Caco-2 (cell line): Measurements from ENCODE around the gene KLHL34. TPM values are rescaled to one million over a fixed set of nuclear protein-coding genes. Genes with fewer than 3 reads are reported as not detected.

Experiments used
- BruUV-seq: library from RNA; stranded (reverse); fragments of 400-500 nt; replicated peaks from 2 replicates; lab custom pipeline; 2021; lab: Mats Ljungman, UMichigan
- CTCF ChIA-PET: fragments of 300-600 bp; sonication (Branson Sonifier 250); formaldehyde crosslinking; loops from one replicate; lab custom pipeline; 2022; ENCODE audit warnings: antibody characterized with exemption; lab: Charles Lee
- POLR2A ChIA-PET: fragments of 300-600 bp; sonication (Branson Sonifier 250); formaldehyde crosslinking; loops from one replicate; lab custom pipeline; 2022; ENCODE audit warnings: antibody characterized with exemption; lab: Charles Lee
- DNase-seq, 2 experiments: peaks; one replicate each; pipeline versions ENCODE4 v3.0.0 to v3.0.0-alpha.2; 2020 to 2022
- H3K27me3 ChIP-seq: replicated peaks from 2 replicates; pipeline ENCODE4 v1.6.0; 2011; ENCODE audit warnings: low read length; ENCODE audit not compliant: control insufficient read depth, insufficient read depth
- H3K36me3 ChIP-seq: 2 replicates; pipeline ENCODE4 v1.5.1; 2011; ENCODE audit warnings: low read length; ENCODE audit not compliant: control insufficient read depth, insufficient read depth
- H3K4me1 ChIP-seq: fragments of 250-450 bp; sonication (Bioruptor Pico); 2 replicates; pipeline ENCODE4 v1.5.1; 2020; ENCODE audit warnings: mild to moderate bottlenecking
- H3K4me3 ChIP-seq: 2 replicates; pipeline ENCODE4 v1.5.1; 2011; ENCODE audit warnings: low read depth, mild to moderate bottlenecking, control low read depth, low read length
- H3K9me3 ChIP-seq: fragments of 250-450 bp; sonication (Bioruptor Pico); 2 replicates; pipeline ENCODE4 v1.5.1; 2020; ENCODE audit warnings: mild to moderate bottlenecking, moderate library complexity
- H3K27ac Mint-ChIP-seq: one replicate; pipeline ENCODE4 v1.8.0; 2022; ENCODE audit warnings: mixed read lengths; ENCODE audit not compliant: unreplicated experiment
- H3K27me3 Mint-ChIP-seq: one replicate; pipeline ENCODE4 v1.8.0; 2022; ENCODE audit warnings: mixed read lengths; ENCODE audit not compliant: insufficient read depth, unreplicated experiment
- H3K36me3 Mint-ChIP-seq: one replicate; pipeline ENCODE4 v1.8.0; 2022; ENCODE audit warnings: mild to moderate bottlenecking, mixed read lengths; ENCODE audit not compliant: insufficient read depth, unreplicated experiment
- H3K4me1 Mint-ChIP-seq: one replicate; pipeline ENCODE4 v1.8.0; 2022; ENCODE audit warnings: low read depth, mixed read lengths; ENCODE audit not compliant: unreplicated experiment
- H3K4me3 Mint-ChIP-seq: one replicate; pipeline ENCODE4 v1.8.0; 2022; ENCODE audit warnings: mild to moderate bottlenecking, moderate library complexity, mixed read lengths; ENCODE audit not compliant: unreplicated experiment
- H3K9me3 Mint-ChIP-seq: one replicate; pipeline ENCODE4 v1.8.0; 2022; ENCODE audit warnings: mixed read lengths; ENCODE audit not compliant: unreplicated experiment
- intact Hi-C: fragments of 100-400 bp; cut with micrococcal nuclease; formaldehyde crosslinking; loops from one replicate; pipeline ENCODE4 v1.10.0; 2022; ENCODE audit not compliant: unreplicated experiment
- total RNA-seq: library from RNA; stranded (reverse); gene quantifications from 2 replicates; pipeline ENCODE4 v1.2.3, GENCODE V29; 2022
- TF ChIP-seq, protein P1 (sequence below), 2 experiments: fragments of 200-600 bp in 1 of 2; IDR thresholded peaks; 1 replicate in 1 of 2; 2 replicates in 1 of 2; pipeline versions ENCODE4 v1.5.1 to v1.8.0; 2011 to 2022; ENCODE audit warnings: antibody characterized with exemption in 1 of 2, control low read depth in 1 of 2, inconsistent platforms in 1 of 2, low read depth in 1 of 2, low read length in 1 of 2, mild to moderate bottlenecking in 1 of 2, moderate library complexity in 1 of 2; ENCODE audit not compliant: insufficient read depth in 1 of 2, severe bottlenecking in 1 of 2, unreplicated experiment in 1 of 2

The KLHL34 gene
- total RNA-seq, 1 experiment from 2014 or later: not detected

DNA sequence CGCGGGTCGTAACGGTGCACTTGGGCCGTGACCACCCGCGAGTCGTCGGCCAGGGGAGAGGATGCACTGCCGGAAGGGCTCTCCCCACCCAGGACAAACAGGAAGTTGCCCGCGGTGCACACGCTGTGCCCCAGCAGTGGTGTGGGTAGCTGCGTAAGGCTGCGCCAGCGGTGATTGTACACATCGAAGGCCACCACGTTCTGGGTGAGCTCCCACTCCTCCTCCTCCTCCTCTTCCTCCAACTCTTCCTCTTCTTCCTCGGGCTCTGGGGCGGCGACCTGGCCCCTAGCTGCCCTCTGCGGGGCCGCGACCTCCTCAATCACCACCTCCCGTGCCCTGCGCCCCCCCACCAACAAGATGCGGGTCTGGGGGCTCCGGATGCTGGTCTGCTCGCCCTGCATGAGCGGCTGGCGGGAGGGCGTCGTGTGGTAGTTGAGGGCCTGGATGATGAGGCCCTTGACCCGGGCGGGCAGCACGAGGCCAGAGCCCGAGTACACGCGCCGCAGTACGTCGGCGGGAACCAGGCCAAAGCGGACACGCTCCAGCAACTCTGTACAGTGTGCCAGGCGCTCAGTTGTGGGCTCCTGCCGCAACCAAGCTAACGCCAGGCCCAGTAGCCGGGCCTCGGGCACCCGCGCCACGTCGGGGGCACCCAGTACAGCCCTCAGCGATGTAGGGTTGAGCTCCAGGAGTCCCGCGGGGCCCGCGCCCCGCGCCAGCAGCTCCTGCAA is 1.4 kb downstream of the KLHL34 start:
- H3K9me3 Mint-ChIP-seq: no peaks in the 10 kb centered on the region
- H3K4me1 Mint-ChIP-seq: no peaks in the 10 kb centered on the region
- DNase-seq: no peak
- no peaks in the 10 kb centered on the region for H3K27me3 Mint-ChIP-seq
- POLR2A ChIA-PET: no interaction called here
- H3K27ac Mint-ChIP-seq: no peak overlapping the region
- Histone ChIP-seq H3K9me3 (no peaks in the 10 kb centered on the region), H3K36me3 (no peaks in the 10 kb centered on the region), H3K4me3 (no peak overlapping the region), H3K27me3 (no peaks in the 10 kb centered on the region), H3K4me1 (no peaks in the 10 kb centered on the region)
- CTCF ChIA-PET: no interaction called here
- BruUV-seq: no TSS peak
- H3K36me3 Mint-ChIP-seq: no peaks in the 10 kb centered on the region
- H3K4me3 Mint-ChIP-seq: no peak overlapping the region
- intact Hi-C loops: no loop called here
- TF ChIP-seq, protein P1, sequence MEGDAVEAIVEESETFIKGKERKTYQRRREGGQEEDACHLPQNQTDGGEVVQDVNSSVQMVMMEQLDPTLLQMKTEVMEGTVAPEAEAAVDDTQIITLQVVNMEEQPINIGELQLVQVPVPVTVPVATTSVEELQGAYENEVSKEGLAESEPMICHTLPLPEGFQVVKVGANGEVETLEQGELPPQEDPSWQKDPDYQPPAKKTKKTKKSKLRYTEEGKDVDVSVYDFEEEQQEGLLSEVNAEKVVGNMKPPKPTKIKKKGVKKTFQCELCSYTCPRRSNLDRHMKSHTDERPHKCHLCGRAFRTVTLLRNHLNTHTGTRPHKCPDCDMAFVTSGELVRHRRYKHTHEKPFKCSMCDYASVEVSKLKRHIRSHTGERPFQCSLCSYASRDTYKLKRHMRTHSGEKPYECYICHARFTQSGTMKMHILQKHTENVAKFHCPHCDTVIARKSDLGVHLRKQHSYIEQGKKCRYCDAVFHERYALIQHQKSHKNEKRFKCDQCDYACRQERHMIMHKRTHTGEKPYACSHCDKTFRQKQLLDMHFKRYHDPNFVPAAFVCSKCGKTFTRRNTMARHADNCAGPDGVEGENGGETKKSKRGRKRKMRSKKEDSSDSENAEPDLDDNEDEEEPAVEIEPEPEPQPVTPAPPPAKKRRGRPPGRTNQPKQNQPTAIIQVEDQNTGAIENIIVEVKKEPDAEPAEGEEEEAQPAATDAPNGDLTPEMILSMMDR (IDR thresholded peaks at IDR 0.05; ENCODE audit: insufficient read depth in 1 of 2, low read depth in 1 of 2, low read length in 1 of 2, severe bottlenecking in 1 of 2, unreplicated experiment in 1 of 2): no peak

DNA sequence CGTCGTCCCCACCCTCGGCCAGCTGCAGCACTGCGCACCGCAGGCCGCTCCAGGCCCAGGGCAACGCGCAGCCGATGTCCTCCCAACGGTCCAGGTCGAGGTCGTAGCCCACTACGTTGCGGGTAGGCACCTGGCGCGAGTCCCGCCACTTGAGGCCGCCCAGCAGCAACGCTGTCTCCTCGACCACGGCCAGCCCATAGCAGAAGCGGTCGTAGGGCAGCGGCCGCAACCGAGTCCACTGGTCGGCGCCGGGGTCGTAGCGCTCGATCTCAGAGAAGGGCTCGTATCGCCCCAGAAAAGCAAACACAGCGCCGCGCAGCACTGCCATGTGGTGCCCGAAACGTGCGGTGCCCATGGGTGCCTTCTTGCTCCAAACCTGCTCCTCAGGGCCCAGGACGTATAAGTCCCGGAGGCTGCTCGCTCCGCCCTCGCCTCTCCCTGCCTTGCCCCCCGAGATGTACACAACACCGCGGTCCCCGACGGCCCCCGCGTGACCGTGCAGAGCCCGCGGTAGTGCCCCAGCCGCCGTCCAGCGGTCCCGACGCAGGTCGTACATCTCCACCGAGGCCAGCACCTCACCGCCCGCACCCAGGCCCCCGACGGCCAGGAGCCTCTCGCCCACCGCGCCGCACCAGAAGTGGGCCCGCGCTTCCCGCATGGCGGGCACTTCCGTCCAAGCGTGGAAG is 2.1 kb downstream of the KLHL34 start:
- Histone ChIP-seq H3K4me1 (no peaks in the 10 kb centered on the region), H3K36me3 (no peaks in the 10 kb centered on the region), H3K9me3 (no peaks in the 10 kb centered on the region), H3K4me3 (no peak overlapping the region), H3K27me3 (no peaks in the 10 kb centered on the region)
- Mint-ChIP-seq H3K4me3 (no peak overlapping the region), H3K36me3 (no peaks in the 10 kb centered on the region), H3K27ac (no peak overlapping the region), H3K4me1 (no peaks in the 10 kb centered on the region), H3K9me3 (no peaks in the 10 kb centered on the region), H3K27me3 (no peaks in the 10 kb centered on the region)
- BruUV-seq: no TSS peak
- ChIA-PET CTCF (no interaction called here), POLR2A (no interaction called here)
- DNase-seq: no peak
- intact Hi-C loops: no loop called here
- TF ChIP-seq, protein P1 (IDR thresholded peaks at IDR 0.05; ENCODE audit: insufficient read depth in 1 of 2, low read depth in 1 of 2, low read length in 1 of 2, severe bottlenecking in 1 of 2, unreplicated experiment in 1 of 2): no peak

DNA sequence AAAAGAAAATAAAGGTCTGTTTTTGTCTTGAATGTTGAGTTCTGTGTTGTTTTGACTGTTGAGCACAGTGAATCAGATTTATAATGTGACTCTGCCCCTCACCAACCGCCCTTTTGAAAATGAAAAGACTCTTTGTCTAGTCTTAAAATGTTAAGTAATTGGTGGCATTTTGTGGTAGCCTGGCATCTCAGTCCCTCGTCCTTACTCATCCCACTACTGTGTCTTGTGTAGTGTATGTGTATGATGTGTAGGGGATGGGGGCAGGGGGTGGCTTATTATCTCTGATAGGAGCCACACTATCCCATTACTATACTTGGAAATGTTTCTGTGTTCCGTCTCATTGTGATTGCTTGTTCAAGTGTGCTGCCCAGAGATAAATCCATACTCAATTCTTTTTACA is 12.2 kb downstream of the KLHL34 start:
- Mint-ChIP-seq H3K4me1 (no peaks in the 10 kb centered on the region), H3K4me3 (no peak overlapping the region), H3K27ac (no peak overlapping the region), H3K27me3 (no peaks in the 10 kb centered on the region), H3K9me3 (no peaks in the 10 kb centered on the region), H3K36me3 (no peaks in the 10 kb centered on the region)
- Histone ChIP-seq H3K4me1 (no peaks in the 10 kb centered on the region), H3K36me3 (no peaks in the 10 kb centered on the region), H3K9me3 (no peaks in the 10 kb centered on the region), H3K27me3 (no peaks in the 10 kb centered on the region), H3K4me3 (no peak overlapping the region)
- TF ChIP-seq, protein P1 (IDR thresholded peaks at IDR 0.05; ENCODE audit: insufficient read depth in 1 of 2, low read depth in 1 of 2, low read length in 1 of 2, severe bottlenecking in 1 of 2, unreplicated experiment in 1 of 2): no peak
- DNase-seq: no peak
- no TSS peak for BruUV-seq
- intact Hi-C loops: no loop called here
- CTCF ChIA-PET: no interaction called here
- POLR2A ChIA-PET: no interaction called here
